K562 (cell line): ENCODE data around the gene VARS1. TPM values are rescaled to one million over a fixed set of nuclear protein-coding genes. Genes with fewer than 3 reads are reported as not detected.

Source experiments
- ARNT ChIP-seq, 2 experiments: fragments of 450-650 bp; IDR thresholded peaks; 2 replicates each; pipeline ENCODE4 v1.6.1; 2016; ENCODE audit warnings: mild to moderate bottlenecking in 1 of 2
- BRD9 ChIP-seq: fragments of 450-650 bp; IDR thresholded peaks from 2 replicates; pipeline ENCODE4 v1.6.1; 2018; ENCODE audit warnings: low read depth; ENCODE audit not compliant: partially characterized antibody
- CBX1 ChIP-seq: sonication (generic); IDR thresholded peaks from 2 replicates; pipeline ENCODE4 v1.6.1; 2016; ENCODE audit warnings: antibody characterized with exemption, low read depth, mild to moderate bottlenecking
- CCAR2 ChIP-seq: fragments of 200-400 bp; formaldehyde crosslinking; IDR thresholded peaks from 2 replicates; pipeline ENCODE4 v1.6.1; 2017; ENCODE audit warnings: mild to moderate bottlenecking, low read depth, low read length
- DPF2 ChIP-seq: fragments of 450-650 bp; IDR thresholded peaks from 2 replicates; pipeline ENCODE4 v1.6.1; 2016
- E2F5 ChIP-seq: sonication (generic); formaldehyde crosslinking; IDR thresholded peaks from 2 replicates; pipeline ENCODE4 v1.8.0; 2022; ENCODE audit warnings: mild to moderate bottlenecking, missing genetic modification reagents
- HDAC3 ChIP-seq: fragments of 450-650 bp; IDR thresholded peaks from 2 replicates; pipeline ENCODE4 v1.6.1; 2018; ENCODE audit warnings: borderline replicate concordance, mild to moderate bottlenecking, moderate library complexity; ENCODE audit not compliant: partially characterized antibody
- NR1H2 ChIP-seq: sonication (generic); formaldehyde crosslinking; IDR thresholded peaks from 2 replicates; pipeline ENCODE4 v1.4.0; 2020; ENCODE audit warnings: mild to moderate bottlenecking, missing genetic modification reagents
- NR2F6 ChIP-seq: fragments of 450-650 bp; formaldehyde crosslinking; IDR thresholded peaks from 2 replicates; pipeline ENCODE4 v1.4.0; 2020; ENCODE audit warnings: mild to moderate bottlenecking
- PCBP2 ChIP-seq: fragments of 200-400 bp; formaldehyde crosslinking; IDR thresholded peaks from 2 replicates; pipeline ENCODE4 v1.6.1; 2018; ENCODE audit warnings: low read length, low read depth, mild to moderate bottlenecking, moderate library complexity; ENCODE audit not compliant: poor library complexity, severe bottlenecking
- PURB ChIP-seq: sonication (generic); formaldehyde crosslinking; IDR thresholded peaks from 2 replicates; pipeline ENCODE4 v1.9.0; 2021; ENCODE audit warnings: low read depth, mild to moderate bottlenecking, missing genetic modification reagents
- RBM22 ChIP-seq: fragments of 200-400 bp; formaldehyde crosslinking; IDR thresholded peaks from 2 replicates; pipeline ENCODE4 v1.6.1; 2018; ENCODE audit warnings: low read length, low read depth; ENCODE audit not compliant: poor library complexity, severe bottlenecking
- SIN3A ChIP-seq, 2 experiments: fragments of 150-350 bp in 1 of 2; IDR thresholded peaks; 2 replicates each; pipeline ENCODE4 v1.6.1; 2011 to 2016; ENCODE audit warnings: borderline replicate concordance in 2 of 2, low read depth in 2 of 2, low read length in 2 of 2, mild to moderate bottlenecking in 2 of 2, moderate library complexity in 2 of 2; ENCODE audit not compliant: control insufficient read depth in 1 of 2
- TAF7 ChIP-seq: fragments of 450-650 bp; IDR thresholded peaks from 2 replicates; pipeline ENCODE4 v1.6.1; 2016; ENCODE audit warnings: missing genetic modification characterization, missing compliant biosample characterization
- TEAD2 ChIP-seq: fragments of 450-650 bp; IDR thresholded peaks from 2 replicates; pipeline ENCODE4 v1.6.1; 2016; ENCODE audit warnings: missing genetic modification characterization, control low read depth, missing compliant biosample characterization
- ZBTB8A ChIP-seq: fragments of 450-650 bp; IDR thresholded peaks from 2 replicates; pipeline ENCODE4 v1.6.1; 2018; ENCODE audit warnings: mild to moderate bottlenecking, moderate library complexity; ENCODE audit not compliant: partially characterized antibody
- ZFP1 ChIP-seq: fragments of 450-650 bp; formaldehyde crosslinking; IDR thresholded peaks from 2 replicates; pipeline ENCODE4 v1.4.0; 2020; ENCODE audit warnings: mild to moderate bottlenecking, mixed read lengths
- ZNF398 ChIP-seq: fragments of 250-450 bp; sonication (Bioruptor Pico); IDR thresholded peaks from 2 replicates; pipeline ENCODE4 v1.8.0; 2021; ENCODE audit warnings: moderate library complexity, mild to moderate bottlenecking, inconsistent platforms
- ZNF589 ChIP-seq: fragments of 200-800 bp; sonication (Bioruptor generic); IDR thresholded peaks from 2 replicates; pipeline ENCODE4 v1.6.1; 2016; ENCODE audit warnings: low read depth, missing genetic modification characterization, missing compliant biosample characterization
- ZNF609 ChIP-seq: sonication (generic); formaldehyde crosslinking; IDR thresholded peaks from 2 replicates; pipeline ENCODE4 v1.8.1; 2023; ENCODE audit warnings: missing genetic modification reagents, mild to moderate bottlenecking, borderline replicate concordance
- ZNF764 ChIP-seq: fragments of 250-450 bp; sonication (Bioruptor Pico); IDR thresholded peaks from 2 replicates; pipeline ENCODE4 v1.4.0; 2020; ENCODE audit warnings: low read depth, mild to moderate bottlenecking, moderate library complexity
- polyA plus RNA-seq, 8 experiments: library from polyadenylated mRNA; depleted of rRNA in 4 of 8; stranded (reverse) in 5 of 8; unstranded in 3 of 8; fragments of >200 nt; fragmentation: Nextera tagmentation in 2 of 8; fragmentation: Illumina TruSeq in 1 of 8; extraction: Ambion mirVana in 2 of 8; extraction: Trizol in 1 of 8; gene quantifications; 2 replicates each; pipeline versions ENCODE4 v1.2.1 to v1.2.3, GENCODE V29; 2011 to 2014; ENCODE audit warnings: inconsistent platforms in 1 of 8, missing spikeins in 1 of 8
- total RNA-seq, 7 experiments: library from RNA; depleted of rRNA in 6 of 7; stranded (reverse); fragments of >200 nt in 6 of 7; fragmentation: Illumina TruSeq in 2 of 7; extraction: Trizol in 2 of 7; gene quantifications; 2 replicates each; pipeline versions ENCODE4 v1.2.1 to v1.2.3, GENCODE V29; 2011 to 2021; ENCODE audit warnings: low replicate concordance in 1 of 7

The VARS1 gene
- total and polyA plus RNA-seq, 9 of the 15 experiments (the other 6 are each of a cell fraction or from before 2014, with no cell fraction given) = 2.9 to 488 (median 130) TPM

- TF ChIP-seq RBM22 (no peak), BRD9 (peak; percentile 95), DPF2 (peak; percentile 91; the same call in 1 of the 2 replicates), ZFP1 (CRISPR knock-in tag) (no peak), ZNF609 (CRISPR knock-in tag) (peak; percentile 95), HDAC3 (no peak), CCAR2 (no peak), ZBTB8A (no peak), SIN3A (IDR thresholded peaks at IDR 0.05; ENCODE audit: borderline replicate concordance in 2 of 2, control insufficient read depth in 1 of 2, low read depth in 2 of 2, low read length in 2 of 2) (peak; percentile 99), PURB (CRISPR knock-in tag) (no peak), ZNF398 (CRISPR knock-in tag) (no peak), E2F5 (CRISPR knock-in tag) (0 out of 2 replicates have a peak, but pooled peaks have one; percentile 71), NR2F6 (CRISPR knock-in tag) (peak; percentile 92), ARNT (IDR thresholded peaks at IDR 0.05) (no peak), NR1H2 (CRISPR knock-in tag) (peak; percentile 96), ZNF764 (no peak), TAF7 (tag) (peak; percentile 78), TEAD2 (no peak), CBX1 (peak; percentile 82), ZNF589 (CRISPR knock-in tag) (peak; percentile 73), PCBP2 (no peak)
Observed at GRCh38 chr6:31795616-31796298, at the start of gene VARS1 (continued).
